NCI-H2107 treated with DMSO at 0.1 percent for 48 hours (cell line): ENCODE measurements around the gene NR3C1.

Source experiments
- DNase-seq: peaks from one replicate; lab custom pipeline; 2025; ENCODE audit not compliant: unreplicated experiment; lab: John Stamatoyannopoulos, UW

NR3C1 gene

GRCh38 chr5:143314099-143314498 lies 89.4 kb downstream of the NR3C1 start:
- no peak for DNase-seq

GRCh38 chr5:143313298-143313852 lies 90.1 kb downstream of the NR3C1 start:
- no peak for DNase-seq

GRCh38 chr5:143312822-143313221 lies 90.7 kb downstream of the NR3C1 start:
- DNase-seq, result no peak

- no peak for DNase-seq
Measured at GRCh38 chr5:143311955-143312354, 91.5 kb downstream of the NR3C1 start.

GRCh38 chr5:143311428-143311827 lies 92.1 kb downstream of the NR3C1 start:
- DNase-seq, result no peak

- DNase-seq, result no peak
Measured at GRCh38 chr5:143309661-143310431, 93.6 kb downstream of the NR3C1 start.

GRCh38 chr5:143308731-143309130 lies 94.8 kb downstream of the NR3C1 start:
- DNase-seq, result no peak

- DNase-seq, result no peak
Measured at GRCh38 chr5:143306040-143306439, 97.4 kb downstream of the NR3C1 start.

- DNase-seq, result no peak
Measured at GRCh38 chr5:143304836-143305475, 98.5 kb downstream of the NR3C1 start.

- DNase-seq, result no peak
Measured at GRCh38 chr5:143302341-143303045, 101.0 kb downstream of the NR3C1 start.

GRCh38 chr5:143297756-143298155 lies 105.7 kb downstream of the NR3C1 start:
- no peak for DNase-seq

GRCh38 chr5:143290125-143290524 lies 113.4 kb downstream of the NR3C1 start:
- DNase-seq, result no peak

- no peak for DNase-seq
Measured at GRCh38 chr5:143284521-143284920, 119.0 kb downstream of the NR3C1 start.

GRCh38 chr5:143284002-143284401 lies 119.5 kb downstream of the NR3C1 start:
- DNase-seq, result no peak

GRCh38 chr5:143281226-143281625 lies 122.3 kb downstream of the NR3C1 start:
- no peak for DNase-seq

GRCh38 chr5:143279698-143280097 lies 123.8 kb downstream of the NR3C1 start:
- DNase-seq, result no peak

GRCh38 chr5:143277536-143277935 lies 126.0 kb downstream of the NR3C1 start:
- DNase-seq, result no peak

GRCh38 chr5:143275512-143276363 lies 127.7 kb downstream of the NR3C1 start:
- no peak for DNase-seq

GRCh38 chr5:143274952-143275351 lies 128.5 kb downstream of the NR3C1 start:
- DNase-seq, result no peak

- no peak for DNase-seq
Measured at GRCh38 chr5:143271431-143271830, 132.1 kb downstream of the NR3C1 start.

GRCh38 chr5:143268388-143268787 lies 135.1 kb downstream of the NR3C1 start:
- DNase-seq, result no peak
